Neural cell (in vitro differentiated cells): ENCODE measurements around the gene TMEM231. TPM values are rescaled to one million over a fixed set of nuclear protein-coding genes. Genes with fewer than 3 reads are reported as not detected.

ENCODE experiments used
- H2AFZ ChIP-seq: fragments of 200-600, 300-800 bp; sonication (generic), shearing (Covaris generic); 2 replicates; pipeline ENCODE4 v1.6.0; 2014; ENCODE audit warnings: low read depth, mild to moderate bottlenecking, antibody characterized with exemption, low read length, moderate library complexity
- H3F3A ChIP-seq: fragments of 200-600 bp; shearing (Covaris generic); 2 replicates; pipeline ENCODE4 v1.6.1; 2016; ENCODE audit warnings: mild to moderate bottlenecking, moderate library complexity, mixed read lengths, antibody characterized with exemption, low read length; ENCODE audit not compliant: insufficient read depth, poor library complexity, severe bottlenecking
- H3K27ac ChIP-seq: fragments of 200-600, 300-800 bp; sonication (generic), shearing (Covaris generic); 2 replicates; pipeline ENCODE4 v1.5.1; 2014; ENCODE audit warnings: mild to moderate bottlenecking, low read length, moderate library complexity
- H3K27me3 ChIP-seq: fragments of 300-800, 200-600 bp; sonication (generic), shearing (Covaris generic); 2 replicates; pipeline ENCODE4 v1.6.0; 2014; ENCODE audit warnings: mild to moderate bottlenecking, low read depth, low read length, moderate library complexity; ENCODE audit not compliant: insufficient read depth
- H3K36me3 ChIP-seq: fragments of 300-800, 200-600 bp; sonication (generic), shearing (Covaris generic); 2 replicates; pipeline ENCODE4 v1.5.1; 2014; ENCODE audit warnings: mild to moderate bottlenecking, antibody characterized with exemption, low read length, moderate library complexity; ENCODE audit not compliant: insufficient read depth
- H3K4me2 ChIP-seq: fragments of 300-800, 200-600 bp; sonication (generic), shearing (Covaris generic); 2 replicates; pipeline ENCODE4 v1.6.0; 2014; ENCODE audit warnings: mild to moderate bottlenecking, low read length
- H3K4me3 ChIP-seq: fragments of 300-800, 200-600 bp; sonication (generic), shearing (Covaris generic); 2 replicates; pipeline ENCODE4 v1.5.1; 2014; ENCODE audit warnings: mild to moderate bottlenecking, low read length, moderate library complexity
- H3K79me2 ChIP-seq: fragments of 200-600 bp; shearing (Covaris generic); replicated peaks from 2 replicates; pipeline ENCODE4 v1.6.0; 2014; ENCODE audit warnings: mild to moderate bottlenecking, low read length, moderate library complexity; ENCODE audit not compliant: insufficient read depth
- H3K9ac ChIP-seq: fragments of 300-800, 200-600 bp; sonication (generic), shearing (Covaris generic); 2 replicates; pipeline ENCODE4 v1.6.1; 2016; ENCODE audit warnings: mild to moderate bottlenecking, low read length, mixed read lengths
- H3K9me2 ChIP-seq: fragments of 200-600 bp; shearing (Covaris generic); 2 replicates; pipeline ENCODE4 v1.6.1; 2016; ENCODE audit warnings: mild to moderate bottlenecking, low read length, mixed read lengths; ENCODE audit not compliant: insufficient read depth
- H3K9me3 ChIP-seq: fragments of 200-600, 300-800 bp; sonication (generic), shearing (Covaris generic); 2 replicates; pipeline ENCODE4 v1.6.1; 2016; ENCODE audit warnings: mild to moderate bottlenecking, mixed run types, low read length, moderate library complexity, mixed read lengths
- H4K20me1 ChIP-seq: fragments of 200-600 bp; shearing (Covaris generic); 2 replicates; pipeline ENCODE4 v1.6.1; 2016; ENCODE audit warnings: mild to moderate bottlenecking, mixed run types; ENCODE audit not compliant: insufficient read depth
- EP300 ChIP-seq: fragments of 450-650 bp; conservative IDR thresholded peaks from 2 replicates; pipeline ENCODE4 v1.6.1; 2014; ENCODE audit warnings: antibody characterized with exemption, mild to moderate bottlenecking, moderate library complexity; ENCODE audit not compliant: poor library complexity, severe bottlenecking
- EZH2 ChIP-seq: fragments of 200-600, 300-800 bp; shearing (Covaris generic), sonication (generic); IDR thresholded peaks from 2 replicates; pipeline ENCODE4 v1.6.1; 2014; ENCODE audit warnings: antibody characterized with exemption, low read length, borderline replicate concordance, mild to moderate bottlenecking; ENCODE audit not compliant: insufficient read depth, poor library complexity, severe bottlenecking
- MXI1 ChIP-seq: fragments of 450-650 bp; conservative IDR thresholded peaks from 2 replicates; pipeline ENCODE4 v1.6.1; 2014; ENCODE audit warnings: antibody characterized with exemption, mild to moderate bottlenecking; ENCODE audit not compliant: poor library complexity, severe bottlenecking
- POLR2AphosphoS5 ChIP-seq: IDR thresholded peaks from 2 replicates; pipeline ENCODE4 v1.6.1; 2012
- RAD21 ChIP-seq: fragments of 450-650 bp; conservative IDR thresholded peaks from 2 replicates; pipeline ENCODE4 v1.6.1; 2014; ENCODE audit warnings: antibody characterized with exemption, mild to moderate bottlenecking, moderate library complexity
- SMC3 ChIP-seq: fragments of 450-650 bp; conservative IDR thresholded peaks from 2 replicates; pipeline ENCODE4 v1.6.1; 2014; ENCODE audit warnings: antibody characterized with exemption, mild to moderate bottlenecking, moderate library complexity; ENCODE audit not compliant: poor library complexity
- TAF1 ChIP-seq: IDR thresholded peaks from 2 replicates; pipeline ENCODE4 v1.6.1; 2012; ENCODE audit warnings: low read depth
- polyA plus RNA-seq: library from polyadenylated mRNA; depleted of rRNA; stranded (reverse); fragments of >200 nt; gene quantifications from 2 replicates; pipeline ENCODE4 v1.2.3, GENCODE V29; 2014
- TF ChIP-seq, protein P1 (sequence below): IDR thresholded peaks from 2 replicates; pipeline ENCODE4 v1.6.1; 2012; ENCODE audit warnings: borderline replicate concordance
- TF ChIP-seq, protein P2 (sequence below): fragments of 450-650 bp; IDR thresholded peaks from 2 replicates; pipeline ENCODE4 v1.5.1; 2014; ENCODE audit warnings: antibody characterized with exemption, mild to moderate bottlenecking, moderate library complexity; ENCODE audit not compliant: poor library complexity, severe bottlenecking

The TMEM231 gene
- polyA plus RNA-seq, 1 donor from 2014 or later = 19.6 TPM

GRCh38 chr16:75588716-75589115 lies 32.7 kb upstream of the TMEM231 start:
- H3K9me2 ChIP-seq = no peaks in the 10 kb centered on the region
- no peaks in the 10 kb centered on the region for H4K20me1 ChIP-seq
- TF ChIP-seq, protein P1, sequence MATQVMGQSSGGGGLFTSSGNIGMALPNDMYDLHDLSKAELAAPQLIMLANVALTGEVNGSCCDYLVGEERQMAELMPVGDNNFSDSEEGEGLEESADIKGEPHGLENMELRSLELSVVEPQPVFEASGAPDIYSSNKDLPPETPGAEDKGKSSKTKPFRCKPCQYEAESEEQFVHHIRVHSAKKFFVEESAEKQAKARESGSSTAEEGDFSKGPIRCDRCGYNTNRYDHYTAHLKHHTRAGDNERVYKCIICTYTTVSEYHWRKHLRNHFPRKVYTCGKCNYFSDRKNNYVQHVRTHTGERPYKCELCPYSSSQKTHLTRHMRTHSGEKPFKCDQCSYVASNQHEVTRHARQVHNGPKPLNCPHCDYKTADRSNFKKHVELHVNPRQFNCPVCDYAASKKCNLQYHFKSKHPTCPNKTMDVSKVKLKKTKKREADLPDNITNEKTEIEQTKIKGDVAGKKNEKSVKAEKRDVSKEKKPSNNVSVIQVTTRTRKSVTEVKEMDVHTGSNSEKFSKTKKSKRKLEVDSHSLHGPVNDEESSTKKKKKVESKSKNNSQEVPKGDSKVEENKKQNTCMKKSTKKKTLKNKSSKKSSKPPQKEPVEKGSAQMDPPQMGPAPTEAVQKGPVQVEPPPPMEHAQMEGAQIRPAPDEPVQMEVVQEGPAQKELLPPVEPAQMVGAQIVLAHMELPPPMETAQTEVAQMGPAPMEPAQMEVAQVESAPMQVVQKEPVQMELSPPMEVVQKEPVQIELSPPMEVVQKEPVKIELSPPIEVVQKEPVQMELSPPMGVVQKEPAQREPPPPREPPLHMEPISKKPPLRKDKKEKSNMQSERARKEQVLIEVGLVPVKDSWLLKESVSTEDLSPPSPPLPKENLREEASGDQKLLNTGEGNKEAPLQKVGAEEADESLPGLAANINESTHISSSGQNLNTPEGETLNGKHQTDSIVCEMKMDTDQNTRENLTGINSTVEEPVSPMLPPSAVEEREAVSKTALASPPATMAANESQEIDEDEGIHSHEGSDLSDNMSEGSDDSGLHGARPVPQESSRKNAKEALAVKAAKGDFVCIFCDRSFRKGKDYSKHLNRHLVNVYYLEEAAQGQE = no peak
- no peak for TF ChIP-seq TAF1
- TF ChIP-seq RAD21 = no peak
- TF ChIP-seq, protein P2, sequence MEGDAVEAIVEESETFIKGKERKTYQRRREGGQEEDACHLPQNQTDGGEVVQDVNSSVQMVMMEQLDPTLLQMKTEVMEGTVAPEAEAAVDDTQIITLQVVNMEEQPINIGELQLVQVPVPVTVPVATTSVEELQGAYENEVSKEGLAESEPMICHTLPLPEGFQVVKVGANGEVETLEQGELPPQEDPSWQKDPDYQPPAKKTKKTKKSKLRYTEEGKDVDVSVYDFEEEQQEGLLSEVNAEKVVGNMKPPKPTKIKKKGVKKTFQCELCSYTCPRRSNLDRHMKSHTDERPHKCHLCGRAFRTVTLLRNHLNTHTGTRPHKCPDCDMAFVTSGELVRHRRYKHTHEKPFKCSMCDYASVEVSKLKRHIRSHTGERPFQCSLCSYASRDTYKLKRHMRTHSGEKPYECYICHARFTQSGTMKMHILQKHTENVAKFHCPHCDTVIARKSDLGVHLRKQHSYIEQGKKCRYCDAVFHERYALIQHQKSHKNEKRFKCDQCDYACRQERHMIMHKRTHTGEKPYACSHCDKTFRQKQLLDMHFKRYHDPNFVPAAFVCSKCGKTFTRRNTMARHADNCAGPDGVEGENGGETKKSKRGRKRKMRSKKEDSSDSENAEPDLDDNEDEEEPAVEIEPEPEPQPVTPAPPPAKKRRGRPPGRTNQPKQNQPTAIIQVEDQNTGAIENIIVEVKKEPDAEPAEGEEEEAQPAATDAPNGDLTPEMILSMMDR = no peak
- TF ChIP-seq POLR2AphosphoS5 = no peak
- no peak for TF ChIP-seq SMC3
- no peak for TF ChIP-seq MXI1
- no peak for TF ChIP-seq EZH2
- no peaks in the 10 kb centered on the region for H3K27me3 ChIP-seq
- no peak overlapping the region for H3K9ac ChIP-seq
- no peak overlapping the region for H3K27ac ChIP-seq
- H3K36me3 ChIP-seq = peaks cover 5% of the 10 kb centered on the region
- H3K79me2 ChIP-seq = no peaks in the 10 kb centered on the region
- H3K4me2 ChIP-seq = no peak overlapping the region
- H2AFZ ChIP-seq = no peak overlapping the region
- H3F3A ChIP-seq = no peaks in the 10 kb centered on the region
- no peaks in the 10 kb centered on the region for H3K9me3 ChIP-seq
- no peak overlapping the region for H3K4me3 ChIP-seq

DNA sequence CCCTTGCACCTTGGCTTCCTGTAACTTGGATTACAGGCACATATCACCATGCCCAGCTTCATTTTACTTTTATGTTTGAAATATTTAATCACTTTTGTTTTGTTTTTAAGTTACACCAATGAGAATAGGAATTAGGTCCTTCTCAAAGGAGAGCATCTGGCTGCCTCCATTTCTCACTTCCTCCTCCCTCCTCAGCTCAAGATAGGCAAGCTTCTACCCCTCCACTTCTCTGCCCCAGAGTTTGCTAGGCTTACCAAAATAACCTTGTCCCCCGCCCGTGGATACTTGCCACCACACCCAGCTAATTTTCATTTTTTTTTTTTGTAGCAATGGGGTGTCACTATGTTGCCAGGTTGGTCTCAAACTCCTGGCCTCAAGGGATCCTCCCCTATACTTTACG lies 28.1 kb upstream of the TMEM231 start:
- Histone ChIP-seq H3K79me2 (no peaks in the 10 kb centered on the region), H3K9me3 (no peaks in the 10 kb centered on the region), H4K20me1 (no peaks in the 10 kb centered on the region), H3K4me3 (no peak overlapping the region), H3K27ac (no peak overlapping the region), H3K36me3 (peaks cover 5% of the 10 kb centered on the region), H3F3A (no peaks in the 10 kb centered on the region), H3K4me2 (no peak overlapping the region), H3K9me2 (no peaks in the 10 kb centered on the region), H3K27me3 (no peaks in the 10 kb centered on the region), H3K9ac (no peak overlapping the region), H2AFZ (no peak overlapping the region)
- no peak for TF ChIP-seq SMC3
- TF ChIP-seq EZH2 = no peak
- TF ChIP-seq RAD21 = no peak
- no peak for TF ChIP-seq MXI1
- no peak for TF ChIP-seq POLR2AphosphoS5
- no peak for TF ChIP-seq EP300

DNA sequence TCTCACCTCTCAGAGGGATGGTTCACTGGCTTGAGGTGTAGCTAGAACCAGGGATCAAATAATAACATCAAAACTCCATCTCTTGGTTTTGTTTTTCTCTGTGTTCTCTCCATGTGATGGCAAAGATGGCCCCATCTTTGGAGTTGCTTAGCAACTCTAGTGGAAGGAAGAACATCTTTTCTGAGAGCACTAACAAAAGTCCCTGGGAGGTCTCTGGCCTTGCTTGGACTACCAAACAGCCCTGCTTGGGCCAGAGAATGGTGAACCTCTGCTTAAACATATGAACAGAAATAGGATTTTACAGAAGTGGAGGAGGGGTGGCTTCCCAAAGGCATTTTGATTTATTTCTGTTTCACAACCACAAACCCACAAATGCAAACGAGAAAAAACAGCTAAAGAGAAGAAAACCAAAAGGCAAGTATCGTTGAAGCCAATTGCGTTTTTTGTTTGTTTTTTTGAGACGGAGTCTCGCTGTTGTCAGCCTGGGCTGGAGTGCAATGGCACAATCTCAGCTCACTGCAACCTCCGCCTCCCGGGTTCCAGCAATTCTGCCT lies 23.3 kb upstream of the TMEM231 start:
- Histone ChIP-seq H3K27ac (no peak overlapping the region), H4K20me1 (no peaks in the 10 kb centered on the region), H3K27me3 (no peaks in the 10 kb centered on the region), H3K9me3 (no peaks in the 10 kb centered on the region), H2AFZ (no peak overlapping the region), H3K4me2 (no peak overlapping the region), H3K79me2 (no peaks in the 10 kb centered on the region), H3K9ac (no peak overlapping the region), H3F3A (no peaks in the 10 kb centered on the region), H3K36me3 (peaks cover 3% of the 10 kb centered on the region), H3K4me3 (no peak overlapping the region), H3K9me2 (no peaks in the 10 kb centered on the region)
- TF ChIP-seq, protein P2 = no peak
